ENCODE data around the gene FREM2. TPM values are rescaled to one million over a fixed set of nuclear protein-coding genes. Genes with fewer than 3 reads are reported as not detected.

Gene FREM2
- total RNA-seq, 1 experiment from 2014 or later = 42.6 TPM

GRCh38 chr13:38703255-38703654, 16.4 kb downstream of the FREM2 start:
- intact Hi-C loops (cut with micrococcal nuclease; ENCODE audit: unreplicated experiment) = no loop called here
- no peaks in the 10 kb centered on the region for H3K27me3 ChIP-seq (replicated peaks; ENCODE audit: control insufficient read depth, insufficient read depth, low read length)
- no peaks in the 10 kb centered on the region for H3K9me3 Mint-ChIP-seq (ENCODE audit: unreplicated experiment)
- TF ChIP-seq CTCF (IDR thresholded peaks at IDR 0.05; ENCODE audit: insufficient read depth in 1 of 2, low read depth in 1 of 2, low read length in 1 of 2, severe bottlenecking in 1 of 2, unreplicated experiment in 1 of 2) = no peak
- H3K36me3 ChIP-seq (ENCODE audit: control insufficient read depth, insufficient read depth, low read length) = no peaks in the 10 kb centered on the region; the same call in 1 of the 2 replicates
- POLR2A ChIA-PET = no interaction called here
- no peaks in the 10 kb centered on the region for H3K4me1 ChIP-seq
- no peaks in the 10 kb centered on the region for H3K9me3 ChIP-seq
- H3K4me1 Mint-ChIP-seq (ENCODE audit: low read depth, unreplicated experiment) = no peaks in the 10 kb centered on the region
- H3K4me3 ChIP-seq (ENCODE audit: low read depth, low read length) = no peak overlapping the region
- peaks cover 19% of the 10 kb centered on the region for H3K36me3 Mint-ChIP-seq (ENCODE audit: insufficient read depth, unreplicated experiment)
- H3K27ac Mint-ChIP-seq (ENCODE audit: unreplicated experiment) = no peak overlapping the region
- no TSS peak for BruUV-seq (replicated peaks)
- DNase-seq = no peak
- CTCF ChIA-PET = no interaction called here
- H3K27me3 Mint-ChIP-seq (ENCODE audit: insufficient read depth, unreplicated experiment) = no peaks in the 10 kb centered on the region
- H3K4me3 Mint-ChIP-seq (ENCODE audit: unreplicated experiment) = no peak overlapping the region

- H3K27ac Mint-ChIP-seq (ENCODE audit: unreplicated experiment) = no peak overlapping the region
- CTCF ChIA-PET = no interaction called here
- POLR2A ChIA-PET = no interaction called here
- no peak overlapping the region for H3K4me3 ChIP-seq (ENCODE audit: low read depth, low read length)
- no peaks in the 10 kb centered on the region for H3K4me1 Mint-ChIP-seq (ENCODE audit: low read depth, unreplicated experiment)
- intact Hi-C loops (cut with micrococcal nuclease; ENCODE audit: unreplicated experiment) = no loop called here
- no peaks in the 10 kb centered on the region for H3K4me1 ChIP-seq
- BruUV-seq (replicated peaks) = no TSS peak
- no peak for TF ChIP-seq CTCF (IDR thresholded peaks at IDR 0.05; ENCODE audit: insufficient read depth in 1 of 2, low read depth in 1 of 2, low read length in 1 of 2, severe bottlenecking in 1 of 2, unreplicated experiment in 1 of 2)
- no peaks in the 10 kb centered on the region for H3K27me3 Mint-ChIP-seq (ENCODE audit: insufficient read depth, unreplicated experiment)
- H3K9me3 ChIP-seq = no peaks in the 10 kb centered on the region
- H3K27me3 ChIP-seq (replicated peaks; ENCODE audit: control insufficient read depth, insufficient read depth, low read length) = no peaks in the 10 kb centered on the region
- DNase-seq = no peak
- H3K36me3 ChIP-seq (ENCODE audit: control insufficient read depth, insufficient read depth, low read length) = no peaks in the 10 kb centered on the region
- peaks cover 16% of the 10 kb centered on the region for H3K36me3 Mint-ChIP-seq (ENCODE audit: insufficient read depth, unreplicated experiment)
- no peak overlapping the region for H3K4me3 Mint-ChIP-seq (ENCODE audit: unreplicated experiment)
- H3K9me3 Mint-ChIP-seq (ENCODE audit: unreplicated experiment) = no peaks in the 10 kb centered on the region
Observed at GRCh38 chr13:38705365-38705764, 18.5 kb downstream of the FREM2 start.

- Histone ChIP-seq H3K27me3 (replicated peaks; ENCODE audit: control insufficient read depth, insufficient read depth, low read length) (no peaks in the 10 kb centered on the region), H3K4me3 (ENCODE audit: low read depth, low read length) (no peak overlapping the region), H3K4me1 (no peaks in the 10 kb centered on the region), H3K36me3 (ENCODE audit: control insufficient read depth, insufficient read depth, low read length) (no peaks in the 10 kb centered on the region), H3K9me3 (no peaks in the 10 kb centered on the region)
- H3K4me1 Mint-ChIP-seq (ENCODE audit: low read depth, unreplicated experiment) = peaks cover 2% of the 10 kb centered on the region
- ChIA-PET POLR2A (no interaction called here), CTCF (no interaction called here)
- H3K4me3 Mint-ChIP-seq (ENCODE audit: unreplicated experiment) = no peak overlapping the region
- DNase-seq = no peak
- peaks cover 16% of the 10 kb centered on the region for H3K36me3 Mint-ChIP-seq (ENCODE audit: insufficient read depth, unreplicated experiment)
- no peak for TF ChIP-seq CTCF (IDR thresholded peaks at IDR 0.05; ENCODE audit: insufficient read depth in 1 of 2, low read depth in 1 of 2, low read length in 1 of 2, severe bottlenecking in 1 of 2, unreplicated experiment in 1 of 2)
- H3K27ac Mint-ChIP-seq (ENCODE audit: unreplicated experiment) = no peak overlapping the region
- intact Hi-C loops (cut with micrococcal nuclease; ENCODE audit: unreplicated experiment) = no loop called here
- no peaks in the 10 kb centered on the region for H3K27me3 Mint-ChIP-seq (ENCODE audit: insufficient read depth, unreplicated experiment)
- H3K9me3 Mint-ChIP-seq (ENCODE audit: unreplicated experiment) = no peaks in the 10 kb centered on the region
- BruUV-seq (replicated peaks) = no TSS peak
Observed at GRCh38 chr13:38707460-38707859, 20.6 kb downstream of the FREM2 start.

All from Caco-2 (cell line).